Stimulated activated CD4-positive, alpha-beta T cell treated with anti-CD3 and anti-CD28 coated beads, Interleukin-1b, Interleukin-23, amount 100 ng/mL, for 1 hour (primary cell): Measurements from ENCODE around the gene PIGL.
A peak's percentile ranks its signal among the peaks of the same experiment; 100 is the strongest.
"Not testable (repeated sequence)": the region's sequence is repeated elsewhere in the genome, so short reads cannot be mapped to it uniquely, and the experiment has no call there.

ENCODE experiments used
- DNase-seq, 2 donors: peaks; one replicate each; pipeline ENCODE4 v3.0.0-alpha.2; 2020; ENCODE audit warnings: low read depth in 2 of 2

The PIGL gene

GRCh38 chr17:16273499-16273898 is 56.5 kb downstream of the PIGL start:
- DNase-seq, result no peak

DNA sequence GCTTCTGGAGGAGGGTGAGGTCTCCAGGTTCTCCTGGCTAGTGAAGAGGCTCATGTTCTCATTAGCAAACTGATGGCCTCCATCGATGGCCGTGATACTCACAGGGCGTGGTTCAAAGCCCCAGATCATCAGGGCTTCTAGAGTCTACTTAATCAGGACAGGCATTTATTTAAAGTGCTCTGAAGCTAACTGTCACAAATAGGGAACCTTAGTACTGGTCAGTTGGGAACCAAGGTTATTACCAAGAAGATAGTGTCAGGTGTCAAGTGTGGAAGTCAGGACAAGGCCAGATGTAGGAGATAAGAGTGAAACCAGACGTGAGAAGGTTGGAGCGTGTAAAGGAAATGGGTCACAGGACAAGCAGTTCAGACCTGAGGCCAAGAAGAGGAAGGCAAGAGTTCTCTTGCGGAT is 56.9 kb downstream of the PIGL start:
- DNase-seq, result no peak

DNA sequence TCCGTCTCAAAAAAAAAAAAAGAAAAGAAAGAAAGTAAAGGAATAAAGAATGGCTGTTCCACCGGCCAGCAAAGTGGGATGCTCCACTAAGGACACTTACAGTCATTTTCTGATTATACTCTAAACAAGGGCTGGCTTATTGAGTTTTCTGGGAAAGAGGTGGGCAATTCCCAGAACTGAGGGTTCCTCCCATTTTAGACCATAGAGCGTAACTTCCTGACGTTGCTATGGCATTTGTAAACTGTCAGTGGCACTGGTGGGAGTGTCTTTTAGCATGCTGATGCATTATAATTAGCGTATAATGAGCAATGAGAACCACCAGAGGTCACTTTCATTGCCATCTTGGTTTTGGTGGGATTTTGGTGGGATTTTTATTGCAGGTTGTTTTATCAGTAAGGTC is 58.0 kb downstream of the PIGL start:
- DNase-seq, result no peak

DNA sequence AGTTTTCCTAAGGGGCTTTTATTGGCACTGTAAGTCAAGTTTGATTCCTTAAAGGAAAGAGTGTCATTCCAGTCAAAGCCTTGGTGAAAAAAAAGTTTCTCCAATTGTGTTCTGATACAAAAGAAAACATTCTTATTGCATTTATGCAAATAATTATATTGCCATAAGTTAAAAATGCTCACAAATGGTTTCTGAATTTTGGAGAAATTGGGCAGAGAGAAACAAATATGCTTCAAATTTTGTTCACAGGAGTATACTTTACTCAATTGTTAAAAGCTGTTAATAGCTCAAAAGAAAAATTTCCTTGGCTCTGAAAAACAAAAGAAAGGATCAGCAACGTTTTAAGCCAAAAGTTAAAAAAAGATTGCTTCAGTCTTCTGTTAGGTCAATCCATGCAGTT is 60.2 kb downstream of the PIGL start:
- no peak for DNase-seq

- no peak for DNase-seq
These were observed 64.3 kb downstream of the PIGL start for GRCh38 chr17:16281351-16281750.

DNA sequence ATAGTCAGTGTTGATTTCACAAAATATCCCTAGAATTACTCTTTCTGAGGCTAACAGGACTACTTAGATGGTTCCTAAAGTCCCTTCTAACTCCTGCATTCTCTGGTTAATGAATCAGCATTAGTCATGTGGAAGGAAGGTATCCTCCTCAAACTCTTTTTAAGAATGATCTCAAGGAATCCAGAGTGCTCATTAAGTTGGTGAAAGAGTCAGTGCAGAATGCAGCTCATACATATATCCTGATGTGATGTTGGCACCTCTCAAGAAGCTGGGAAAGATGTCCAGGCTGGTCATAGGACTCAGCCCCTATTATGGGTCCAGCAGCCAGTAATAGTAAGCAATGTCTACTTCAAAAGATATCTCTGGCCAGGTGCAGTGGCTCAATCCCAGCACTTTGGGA is 65.5 kb downstream of the PIGL start:
- DNase-seq, result no peak

DNA sequence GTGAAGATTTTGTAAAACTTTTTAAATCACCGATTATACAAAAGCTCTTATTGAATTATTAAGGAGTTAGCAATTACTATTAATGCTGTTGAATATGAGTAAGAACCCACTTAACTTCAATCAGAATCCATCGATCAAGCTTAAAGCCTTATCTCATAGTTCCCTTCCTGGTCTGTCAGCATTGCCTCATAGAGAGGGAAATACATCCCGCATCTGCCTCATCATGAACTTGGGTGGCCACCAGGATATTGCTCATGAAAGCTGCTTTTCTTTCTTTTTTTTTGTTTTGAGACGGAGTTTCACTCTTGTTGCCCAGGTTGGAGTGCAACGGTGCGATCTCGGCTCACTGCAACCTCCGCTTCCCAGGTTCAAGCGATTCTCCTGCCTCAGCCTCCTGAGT is 66.7 kb downstream of the PIGL start:
- no peak for DNase-seq

DNA sequence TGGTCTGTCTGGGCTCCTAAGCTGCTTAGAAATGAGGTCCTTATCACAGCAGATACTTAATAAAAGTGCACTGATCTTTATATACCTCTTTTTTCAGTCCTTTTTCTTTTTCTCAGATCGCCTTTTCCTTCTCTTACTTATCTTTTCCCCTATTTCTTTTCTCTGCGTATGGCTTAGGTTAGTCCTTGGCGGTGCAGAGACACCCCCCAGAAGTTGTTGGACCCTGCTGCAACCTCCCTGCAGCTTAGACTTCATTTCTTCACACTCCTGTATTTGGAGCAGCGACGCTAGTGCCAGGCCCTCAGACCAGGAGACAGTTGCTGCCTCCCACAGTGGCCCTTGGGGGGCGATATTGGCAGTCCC is 68.6 kb downstream of the PIGL start:
- no peak for DNase-seq

DNA sequence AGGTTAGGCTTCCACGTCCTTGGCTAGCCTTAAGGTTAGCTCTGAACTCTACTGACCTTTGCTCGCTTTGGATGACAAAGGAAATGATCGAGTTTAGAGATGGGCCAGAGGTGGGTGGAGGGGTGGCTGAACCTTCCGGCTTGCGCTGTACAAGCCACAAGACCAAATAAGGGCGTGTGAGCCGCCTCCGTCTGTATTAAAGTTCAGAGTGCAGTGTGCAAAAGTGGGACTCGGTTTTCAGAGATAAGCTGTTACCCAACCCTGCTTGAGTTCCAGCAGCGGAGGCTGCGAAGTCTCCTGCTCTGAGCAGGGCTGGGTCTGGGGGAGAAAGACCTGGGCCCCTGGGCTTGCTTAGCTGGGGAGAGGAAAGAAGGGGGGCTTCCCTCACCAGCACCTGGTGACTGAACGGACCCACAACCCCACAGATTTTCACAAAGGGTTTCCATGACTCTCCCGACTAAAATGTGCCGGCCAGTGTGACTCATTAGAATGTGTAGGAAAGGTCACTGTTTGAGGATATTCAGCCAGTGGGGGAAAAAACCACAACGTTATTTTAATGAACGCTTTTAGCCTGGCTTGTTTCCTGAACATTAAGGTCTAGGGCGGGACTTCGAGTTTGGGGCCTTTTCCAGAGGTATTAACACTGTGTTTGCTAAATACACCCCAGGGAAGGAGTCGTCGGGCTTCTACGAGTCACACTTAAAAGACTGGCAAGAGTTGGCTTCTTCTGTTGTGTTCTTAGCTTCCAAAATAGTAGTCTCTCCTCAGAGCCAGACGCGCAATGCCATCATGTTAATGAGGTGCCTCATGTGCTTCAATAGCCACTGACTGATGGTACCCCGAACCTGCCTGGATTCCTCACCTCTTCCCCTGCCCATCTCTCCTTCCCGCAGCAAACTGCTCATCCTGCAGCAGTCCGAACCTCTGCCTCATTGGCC is 69.3 kb downstream of the PIGL start:
- DNase-seq, result peak; percentile 30 to 42

DNA sequence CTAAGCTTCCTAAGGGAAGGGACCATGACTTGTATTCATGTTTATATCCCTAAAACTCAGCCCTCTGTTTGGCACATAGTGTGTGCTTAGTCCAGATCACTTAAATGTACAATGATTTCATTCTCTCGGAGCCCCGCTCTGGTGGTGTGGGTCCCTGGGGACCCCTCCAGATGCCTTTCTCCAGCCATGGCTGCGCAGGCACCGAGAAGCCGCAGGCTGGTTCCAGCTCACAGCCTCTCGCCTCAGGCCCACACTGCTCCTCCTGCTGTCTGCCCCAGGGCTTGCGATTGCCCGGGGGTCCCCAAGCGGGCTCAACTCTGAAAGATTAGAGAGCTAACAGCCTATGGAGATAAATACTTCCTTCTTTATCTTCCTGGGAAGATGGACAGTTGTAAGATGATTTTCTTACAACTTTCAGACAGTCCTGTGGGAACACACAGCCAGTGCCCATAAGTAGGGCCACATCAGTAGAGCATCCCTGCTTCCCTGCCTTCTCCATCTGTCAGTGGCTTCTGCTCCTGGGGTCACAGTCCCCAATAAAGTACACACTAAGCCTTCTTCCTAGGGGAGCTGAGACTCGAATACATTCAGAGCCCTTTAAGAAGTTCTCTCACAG is 70.0 kb downstream of the PIGL start:
- no peak for DNase-seq

- DNase-seq, result no peak
These were observed 70.6 kb downstream of the PIGL start for GRCh38 chr17:16287563-16288027.

DNA sequence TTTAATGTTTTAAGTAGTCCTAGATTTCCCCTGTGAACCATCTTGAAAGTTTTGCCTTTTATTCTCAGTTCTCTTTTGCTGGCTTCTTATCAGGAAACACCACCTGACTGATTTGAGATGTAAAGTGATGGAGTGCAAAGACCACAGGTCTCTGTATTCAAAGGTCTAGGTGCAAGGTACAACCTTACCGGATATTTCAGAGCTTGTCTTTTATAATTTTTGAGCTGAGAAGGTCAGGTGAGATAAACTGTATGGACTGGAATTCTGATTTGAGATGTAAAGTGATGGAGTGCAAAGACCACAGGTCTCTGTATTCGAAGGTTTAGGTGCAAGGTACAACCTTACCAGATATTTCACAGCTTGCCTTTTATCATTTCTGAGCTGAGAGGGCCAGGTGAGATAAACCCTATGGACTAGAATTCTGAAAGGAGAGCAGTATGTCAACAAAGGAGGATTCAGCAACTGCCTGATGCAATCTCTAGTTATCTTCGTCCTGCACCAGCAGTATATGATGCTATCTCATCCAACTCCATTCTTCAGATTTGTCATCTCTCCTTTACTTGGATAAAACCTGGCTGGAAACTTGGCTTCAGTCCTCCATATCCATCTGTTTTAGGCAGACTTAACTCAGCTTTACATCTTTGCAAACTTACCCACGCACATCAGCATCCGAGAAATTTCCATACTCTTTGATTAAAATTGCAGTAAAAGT is 72.0 kb downstream of the PIGL start:
- DNase-seq, result no peak

GRCh38 chr17:16293931-16294330 is 76.9 kb downstream of the PIGL start:
- no peak for DNase-seq

DNA sequence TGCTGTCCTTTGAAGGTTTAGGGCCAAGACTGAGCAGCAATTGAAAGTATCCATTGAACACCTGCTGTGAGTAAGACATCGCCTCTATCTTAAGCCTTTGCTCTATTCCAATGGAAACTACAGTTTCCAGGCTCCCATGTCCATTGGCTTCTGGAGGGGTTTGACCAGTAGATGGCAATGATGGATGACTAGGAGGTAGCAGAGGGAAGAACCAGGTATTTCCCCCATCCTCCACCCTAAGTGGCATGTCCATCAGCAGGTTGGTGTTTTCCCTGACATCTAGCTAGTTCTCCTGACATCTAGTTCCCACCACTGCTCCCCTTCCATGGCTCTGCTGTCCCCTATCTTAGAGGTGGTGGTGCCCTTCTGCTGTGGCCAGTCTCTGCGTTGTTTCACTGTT is 77.5 kb downstream of the PIGL start:
- no peak for DNase-seq

GRCh38 chr17:16296072-16296471 is 79.1 kb downstream of the PIGL start:
- DNase-seq, result not testable (repeated sequence)

- no peak for DNase-seq
These were observed 80.5 kb downstream of the PIGL start for GRCh38 chr17:16297367-16298139.

DNA sequence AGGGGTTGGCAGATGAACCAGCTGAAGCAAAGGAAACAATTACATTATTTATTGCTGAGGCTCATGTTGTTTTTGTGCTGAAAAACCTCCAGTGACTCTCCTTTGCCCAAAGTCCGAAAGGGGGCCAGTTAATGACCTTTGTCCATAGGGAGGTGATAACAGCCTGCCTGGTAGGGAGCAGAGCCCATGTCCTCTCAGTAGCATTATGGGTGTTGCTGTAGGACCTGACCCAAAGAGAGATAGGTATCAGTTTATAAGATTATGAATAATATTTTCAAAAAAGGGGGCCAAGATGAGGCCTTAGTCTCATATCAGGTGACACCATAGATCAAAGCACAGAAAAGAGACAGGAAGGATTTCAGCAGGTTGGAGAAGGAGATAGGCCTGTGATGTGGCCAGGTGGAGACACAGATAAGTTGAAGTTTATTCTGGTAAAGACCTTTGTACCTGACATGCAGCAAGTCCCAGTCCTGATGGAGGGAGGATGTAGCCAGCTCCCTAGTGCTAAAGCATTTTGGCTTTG is 81.2 kb downstream of the PIGL start:
- DNase-seq, result no peak

DNA sequence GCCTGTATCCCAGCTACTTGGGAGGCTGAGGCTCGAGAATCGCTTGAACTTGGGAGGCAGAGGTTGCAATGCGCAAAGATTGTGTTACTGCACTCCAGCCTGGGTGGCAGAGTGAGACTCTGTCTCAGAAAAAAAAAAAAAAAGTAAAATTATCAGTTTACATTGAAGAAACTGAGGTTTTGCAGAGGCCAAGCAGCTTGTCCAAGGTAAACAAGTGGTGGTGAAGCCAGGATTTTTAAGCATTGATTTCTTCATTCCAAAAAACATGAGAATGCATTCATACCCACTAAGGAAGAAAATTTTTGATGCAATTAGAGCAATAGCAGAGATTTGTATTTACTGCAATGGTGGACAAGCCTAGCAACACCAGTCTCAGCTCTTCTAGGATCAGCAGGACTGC is 83.5 kb downstream of the PIGL start:
- no peak for DNase-seq

GRCh38 chr17:16301963-16302855 is 85.2 kb downstream of the PIGL start:
- DNase-seq, result no peak

- no peak for DNase-seq
These were observed 85.8 kb downstream of the PIGL start for GRCh38 chr17:16302856-16303255.

DNA sequence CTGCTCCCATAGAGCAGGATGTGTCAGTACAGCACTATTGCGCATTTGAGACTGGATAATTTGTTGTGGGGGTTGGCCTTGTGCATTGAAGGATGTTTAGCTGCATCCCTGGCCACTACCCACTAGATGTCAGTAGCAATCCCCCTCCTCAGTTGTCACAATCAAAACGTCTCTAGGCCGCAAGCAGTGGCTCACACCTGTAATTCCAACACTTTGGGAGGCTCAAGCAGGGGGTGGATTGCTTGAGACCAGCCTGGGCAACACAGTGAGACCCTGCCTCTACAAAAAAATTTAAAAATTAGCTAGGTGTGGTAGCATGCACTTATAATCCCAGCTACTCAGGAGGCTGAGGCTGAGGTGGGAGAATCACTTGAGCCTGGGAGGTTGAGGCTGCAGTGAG is 87.8 kb downstream of the PIGL start:
- no peak for DNase-seq
